NCI-H1417 (cell line): ENCODE measurements around the gene PLD3.
A peak's percentile ranks its signal among the peaks of the same experiment; 100 is the strongest.
"Not testable (repeated sequence)": the region's sequence is repeated elsewhere in the genome, so short reads cannot be mapped to it uniquely, and the experiment has no call there.

Experiments
- DNase-seq, 3 experiments: peaks; one replicate each; lab custom pipeline; 2025; lab: John Stamatoyannopoulos, UW

Gene PLD3

GRCh38 chr19:40389404-40390083 lies 41.0 kb downstream of the PLD3 start:
- no peak for DNase-seq

- DNase-seq: no peak
Measured at GRCh38 chr19:40390084-40390742, 41.7 kb downstream of the PLD3 start, which contains the start of gene HIPK4. Gene HIPK4, minus strand, starts transcription at chr19:40390181. Its CDS starts 279 bp downstream, at chr19:40389902.

GRCh38 chr19:40392123-40392522 lies 43.6 kb downstream of the PLD3 start:
- DNase-seq: no peak

- peak in 1 of 3 experiments; percentile 4 for DNase-seq
Measured at GRCh38 chr19:40392894-40393517, 44.5 kb downstream of the PLD3 start.

GRCh38 chr19:40393894-40394815 lies 45.7 kb downstream of the PLD3 start:
- no peak for DNase-seq

GRCh38 chr19:40394816-40395210 lies 46.3 kb downstream of the PLD3 start:
- no peak for DNase-seq

- DNase-seq: no peak
Measured at GRCh38 chr19:40395956-40396355, 47.5 kb downstream of the PLD3 start.

- DNase-seq: no peak
Measured at GRCh38 chr19:40396886-40397567, 48.5 kb downstream of the PLD3 start.

GRCh38 chr19:40397568-40397906 lies 49.0 kb downstream of the PLD3 start:
- DNase-seq: no peak

GRCh38 chr19:40398417-40399131 lies 50.1 kb downstream of the PLD3 start:
- peak; percentile 71 to 90 (median 83) for DNase-seq

GRCh38 chr19:40400559-40400958 lies 52.1 kb downstream of the PLD3 start:
- DNase-seq: no peak

- DNase-seq: peak; percentile 64 to 79 (median 68)
Measured at GRCh38 chr19:40403262-40403984, 54.9 kb downstream of the PLD3 start.

GRCh38 chr19:40407714-40408597 lies 59.5 kb downstream of the PLD3 start:
- DNase-seq: no peak

GRCh38 chr19:40408598-40408925 lies 60.1 kb downstream of the PLD3 start:
- not testable (repeated sequence) for DNase-seq

- DNase-seq: no peak
Measured at GRCh38 chr19:40410030-40410389, 61.5 kb downstream of the PLD3 start.

- DNase-seq: no peak
Measured at GRCh38 chr19:40411125-40411842, 62.8 kb downstream of the PLD3 start.

GRCh38 chr19:40411958-40412499 lies 63.5 kb downstream of the PLD3 start:
- no peak for DNase-seq

GRCh38 chr19:40412866-40413265 lies 64.4 kb downstream of the PLD3 start:
- DNase-seq: no peak
